Kasumi-1 (cell line): ENCODE measurements around the gene IGF1R.

Experiments used
- DNase-seq, 2 experiments: peaks; one replicate each; lab custom pipeline; 2025; lab: John Stamatoyannopoulos, UW

Gene IGF1R

GRCh38 chr15:98705070-98705469 lies 56.7 kb downstream of the IGF1R start:
- DNase-seq: no peak

DNA sequence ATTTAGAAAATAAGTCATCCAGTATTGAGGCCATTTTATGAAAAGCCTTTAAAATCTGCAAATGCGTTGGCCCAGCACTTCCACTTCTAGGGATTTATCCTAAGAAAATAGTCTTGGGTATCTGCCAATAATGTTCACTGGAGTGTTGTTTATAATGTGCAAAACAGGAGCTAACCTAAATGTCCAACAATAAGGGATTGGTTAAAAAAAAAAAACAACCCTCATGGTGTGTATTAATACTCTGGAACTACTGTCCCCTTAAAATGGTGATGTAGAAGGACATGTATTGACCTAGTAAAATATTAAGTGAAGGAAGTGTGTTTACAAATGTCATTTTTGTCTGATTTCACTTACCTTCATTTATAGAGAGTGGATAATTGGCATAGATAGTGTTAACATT lies 58.0 kb downstream of the IGF1R start:
- no peak for DNase-seq

GRCh38 chr15:98706986-98707385 lies 58.6 kb downstream of the IGF1R start:
- no peak for DNase-seq

- DNase-seq: no peak
Measured at GRCh38 chr15:98708037-98708590, 59.8 kb downstream of the IGF1R start.

DNA sequence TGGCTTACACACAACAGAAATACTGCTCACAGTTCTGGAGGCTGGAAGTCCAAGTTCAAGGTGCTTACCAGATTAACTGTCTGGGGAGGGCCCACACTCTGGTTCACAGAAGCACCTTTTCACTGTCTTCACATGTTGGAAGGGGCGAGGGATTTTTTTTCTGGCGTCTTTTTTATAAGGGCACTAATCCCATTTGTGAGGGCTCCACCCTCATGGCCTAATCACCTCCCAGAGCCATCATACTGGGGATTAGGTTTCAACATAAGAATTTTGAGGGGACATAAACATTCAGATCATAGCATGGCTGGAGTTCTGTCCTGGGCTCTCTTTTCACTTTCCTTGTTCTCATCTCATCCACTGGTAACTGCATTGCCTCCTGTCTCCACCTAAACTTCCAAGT lies 63.5 kb downstream of the IGF1R start:
- DNase-seq: no peak

GRCh38 chr15:98712845-98713584 lies 64.7 kb downstream of the IGF1R start:
- no peak for DNase-seq

DNA sequence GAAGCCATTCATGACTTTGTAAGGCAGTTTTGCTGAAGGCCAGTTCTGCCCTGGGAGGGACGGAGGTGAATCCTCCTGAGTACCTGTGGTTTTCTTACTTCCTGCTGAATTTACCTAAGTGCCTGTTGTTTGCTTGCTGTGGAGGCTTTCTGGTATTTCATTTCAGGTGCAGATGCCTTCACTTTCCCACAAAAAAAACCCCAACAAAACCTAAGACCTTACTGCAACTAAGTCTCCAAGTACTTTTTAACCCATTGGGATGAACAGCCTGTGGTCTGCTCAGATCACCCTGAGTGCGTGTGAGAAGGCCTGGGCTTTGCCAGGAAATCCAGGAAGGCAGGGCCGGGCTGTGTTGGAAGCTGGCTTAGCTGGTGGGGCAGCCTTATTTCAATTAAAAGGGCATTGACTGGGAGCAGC lies 65.3 kb downstream of the IGF1R start:
- no peak for DNase-seq

DNA sequence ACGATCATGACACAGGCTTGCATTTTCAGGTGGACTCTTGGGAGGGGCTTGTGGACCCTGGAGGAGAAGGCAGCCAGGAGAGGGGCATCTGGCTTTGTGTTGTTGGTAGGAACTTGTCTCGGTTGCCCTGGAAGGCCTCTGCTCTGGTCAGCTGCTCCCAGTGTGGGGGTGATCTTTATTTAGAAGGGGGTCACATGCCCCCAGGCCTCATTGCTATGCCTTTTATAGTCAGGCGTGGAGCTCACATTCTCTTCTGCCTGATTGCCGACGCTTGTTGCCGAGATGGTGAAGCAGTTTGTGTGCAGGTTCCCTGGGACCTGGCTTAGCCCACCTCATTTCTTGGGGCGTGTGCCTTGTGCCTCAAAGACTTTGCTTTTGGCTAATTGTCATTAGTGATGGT lies 66.6 kb downstream of the IGF1R start:
- DNase-seq: no peak

DNA sequence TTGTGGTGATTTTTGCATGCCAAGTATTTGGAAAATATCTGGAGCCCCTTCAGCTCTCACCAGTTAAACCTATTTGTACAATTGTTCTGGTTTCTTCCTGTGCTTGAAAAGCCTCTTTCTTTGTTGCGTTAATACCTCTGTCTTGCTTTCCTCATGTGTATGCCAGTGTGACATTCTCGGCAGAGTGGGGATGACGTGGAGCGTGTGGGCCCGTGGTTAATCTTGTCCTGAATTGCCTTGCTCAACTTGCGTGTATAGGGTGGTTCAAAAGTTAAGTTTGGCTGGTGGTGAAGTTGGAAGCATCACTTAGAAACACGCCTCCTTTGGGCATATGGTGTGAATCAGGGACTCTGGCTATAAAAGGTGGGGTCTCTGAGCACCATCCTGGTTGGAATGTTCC lies 67.1 kb downstream of the IGF1R start:
- DNase-seq: no peak

- DNase-seq: peak in 1 of 2 experiments; percentile 6
Measured at GRCh38 chr15:98715890-98716443, 67.6 kb downstream of the IGF1R start.

GRCh38 chr15:98717371-98717770 lies 69.0 kb downstream of the IGF1R start:
- no peak for DNase-seq

DNA sequence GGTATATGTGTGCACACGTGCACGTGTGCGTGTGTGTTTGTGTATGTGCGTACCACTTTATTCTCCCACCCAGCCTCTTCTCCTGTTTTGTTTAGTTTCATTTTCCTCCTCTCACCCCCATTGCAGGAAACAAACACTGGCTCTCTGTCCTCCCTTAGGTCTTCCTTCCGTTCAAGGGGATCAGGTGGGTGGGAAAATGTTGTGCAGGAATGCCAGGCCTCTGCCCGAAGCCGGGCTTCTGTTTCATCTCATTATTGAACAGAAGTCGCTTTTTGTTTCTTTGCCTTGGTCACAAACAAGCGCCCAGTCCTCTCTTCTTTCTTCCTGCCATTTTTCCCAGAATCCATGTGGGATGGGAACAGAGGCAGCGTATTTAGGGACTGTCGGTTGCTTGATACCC lies 69.6 kb downstream of the IGF1R start:
- DNase-seq: no peak

DNA sequence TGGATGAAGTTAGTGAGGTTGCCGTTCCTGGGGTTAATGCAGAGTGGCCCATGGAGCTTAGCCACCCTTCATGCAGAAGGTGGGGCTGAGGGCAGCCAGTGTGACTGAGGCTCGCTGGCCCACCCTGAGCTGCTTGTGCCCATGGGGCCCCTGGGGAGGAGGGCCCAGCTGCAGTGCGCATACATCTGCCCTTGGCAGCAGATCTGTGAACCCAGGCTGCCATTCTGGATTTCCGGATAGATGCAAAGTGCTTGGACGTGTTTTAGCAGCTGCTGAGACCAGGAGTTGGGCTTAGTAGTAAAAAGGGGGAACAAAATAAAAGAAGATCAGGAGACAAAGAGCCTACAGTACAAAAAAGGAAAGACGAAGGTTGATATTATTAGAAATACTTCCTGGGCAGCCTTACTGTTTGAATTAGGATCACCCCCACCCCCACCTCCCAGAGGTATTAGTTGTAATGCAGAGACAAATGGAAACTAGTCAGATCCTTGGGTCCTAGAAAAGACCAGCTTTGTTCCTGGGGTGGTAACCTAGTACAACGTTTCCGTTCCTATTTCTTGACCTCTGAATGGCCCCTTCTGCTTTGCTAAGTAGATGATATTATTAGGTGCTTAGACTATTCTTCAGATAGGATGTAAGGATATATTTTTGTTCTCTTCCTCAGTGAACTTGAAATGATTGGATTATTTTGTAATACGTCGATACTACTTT lies 70.2 kb downstream of the IGF1R start:
- no peak for DNase-seq

- DNase-seq: no peak
Measured at GRCh38 chr15:98719137-98719740, 70.9 kb downstream of the IGF1R start.

- DNase-seq: no peak
Measured at GRCh38 chr15:98720031-98720430, 71.7 kb downstream of the IGF1R start.

DNA sequence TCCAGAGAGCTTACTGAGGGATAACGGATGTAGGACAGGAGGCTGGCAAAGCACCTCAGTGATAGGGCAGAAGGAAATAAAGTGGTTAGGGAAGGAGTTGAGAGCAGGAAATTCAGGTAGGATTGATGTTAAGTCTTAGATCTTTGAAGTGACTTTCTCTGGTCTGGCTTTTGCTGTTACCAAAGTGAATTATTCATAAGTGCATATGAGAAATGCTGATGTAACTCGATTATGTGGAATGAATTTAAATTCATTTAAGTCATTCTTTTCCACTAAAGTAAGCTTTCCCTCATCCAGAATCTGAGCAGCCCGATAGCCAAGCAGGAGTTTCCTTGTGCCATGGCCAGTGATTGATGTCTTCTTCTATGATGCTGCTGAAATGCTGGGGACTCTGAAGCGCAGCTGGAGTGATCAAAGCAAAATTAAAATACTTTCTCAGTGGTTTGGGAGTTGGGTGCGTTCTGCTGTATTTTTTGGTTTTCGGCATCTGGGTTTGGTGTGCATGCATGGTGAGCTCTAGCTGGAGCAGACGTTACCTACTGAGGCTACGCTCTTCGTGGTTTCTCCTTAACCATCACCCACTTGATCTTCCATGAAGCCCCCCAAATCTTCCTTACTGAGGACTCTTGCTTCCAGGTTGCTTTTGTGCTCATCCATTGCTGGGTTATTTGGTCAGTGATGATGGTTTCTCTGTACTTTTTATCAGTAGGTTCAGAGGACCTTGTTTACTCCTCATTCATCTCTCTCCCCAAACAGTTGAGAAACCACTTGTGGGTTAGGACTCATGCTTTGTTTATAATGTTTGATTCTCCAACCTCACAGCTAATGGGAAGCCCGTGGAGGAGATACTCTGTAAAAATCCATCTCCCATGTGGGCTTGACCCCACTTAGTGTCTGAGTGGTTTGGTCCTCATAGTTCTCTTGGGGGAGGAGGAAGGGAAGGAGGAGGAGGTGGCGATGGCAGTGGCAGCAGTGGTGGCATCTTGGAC lies 72.5 kb downstream of the IGF1R start:
- no peak for DNase-seq

- no peak for DNase-seq
Measured at GRCh38 chr15:98722209-98722608, 73.9 kb downstream of the IGF1R start.

GRCh38 chr15:98722645-98723044 lies 74.3 kb downstream of the IGF1R start:
- no peak for DNase-seq

DNA sequence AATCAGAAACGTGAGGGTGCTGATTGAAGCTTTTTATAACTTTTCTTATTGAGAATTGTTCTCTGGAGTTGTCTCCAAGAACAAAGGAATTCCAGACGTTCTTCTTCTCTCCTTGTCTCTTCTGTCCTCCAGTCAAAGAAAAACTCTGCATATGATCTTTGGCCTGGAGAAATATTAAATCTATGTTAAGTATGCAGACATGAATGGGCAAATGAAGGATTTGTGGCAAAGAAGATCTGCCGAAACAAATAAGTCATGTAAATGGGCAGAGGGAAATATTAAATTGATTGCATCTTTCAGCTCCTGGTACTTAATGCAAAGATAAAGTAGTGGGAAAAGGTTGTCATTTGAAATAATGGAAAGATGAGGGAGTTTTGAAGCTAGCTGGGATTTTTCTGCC lies 74.9 kb downstream of the IGF1R start:
- no peak for DNase-seq

DNA sequence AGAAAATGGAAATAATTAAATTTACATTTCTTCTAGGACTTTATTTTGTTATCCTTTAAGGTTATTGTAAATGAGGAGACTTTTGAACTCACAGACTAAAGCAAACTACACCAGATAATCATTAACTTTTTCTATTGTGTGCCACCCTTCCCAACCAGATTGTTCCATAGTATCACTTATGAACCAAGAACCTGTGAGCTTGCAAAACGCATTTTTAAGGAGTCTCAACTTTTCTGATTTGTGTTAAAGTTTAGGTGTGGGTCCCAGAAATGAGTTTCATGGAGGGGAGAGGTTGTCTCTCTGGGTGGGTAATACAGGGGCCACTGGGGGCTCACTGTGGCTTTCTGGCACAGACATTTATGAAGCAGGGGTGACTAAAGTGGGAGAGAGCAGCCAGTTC lies 75.7 kb downstream of the IGF1R start:
- DNase-seq: no peak

GRCh38 chr15:98724494-98724893 lies 76.2 kb downstream of the IGF1R start:
- DNase-seq: no peak
